HT-29 (cell line): Measurements from ENCODE around the gene TMEM266. TPM values are rescaled to one million over a fixed set of nuclear protein-coding genes. Genes with fewer than 3 reads are reported as not detected.

Experiments used
- DNase-seq: peaks from one replicate; pipeline ENCODE4 v3.0.0-alpha.2; 2015; ENCODE audit warnings: low spot score
- total RNA-seq: library from RNA; depleted of rRNA; stranded (reverse); fragments of >200 nt; shearing (Covaris generic); gene quantifications from 2 replicates; pipeline ENCODE4 v1.2.3, GENCODE V29; 2014

TMEM266 gene
- total RNA-seq, 1 experiment from 2014 or later: not detected

DNA sequence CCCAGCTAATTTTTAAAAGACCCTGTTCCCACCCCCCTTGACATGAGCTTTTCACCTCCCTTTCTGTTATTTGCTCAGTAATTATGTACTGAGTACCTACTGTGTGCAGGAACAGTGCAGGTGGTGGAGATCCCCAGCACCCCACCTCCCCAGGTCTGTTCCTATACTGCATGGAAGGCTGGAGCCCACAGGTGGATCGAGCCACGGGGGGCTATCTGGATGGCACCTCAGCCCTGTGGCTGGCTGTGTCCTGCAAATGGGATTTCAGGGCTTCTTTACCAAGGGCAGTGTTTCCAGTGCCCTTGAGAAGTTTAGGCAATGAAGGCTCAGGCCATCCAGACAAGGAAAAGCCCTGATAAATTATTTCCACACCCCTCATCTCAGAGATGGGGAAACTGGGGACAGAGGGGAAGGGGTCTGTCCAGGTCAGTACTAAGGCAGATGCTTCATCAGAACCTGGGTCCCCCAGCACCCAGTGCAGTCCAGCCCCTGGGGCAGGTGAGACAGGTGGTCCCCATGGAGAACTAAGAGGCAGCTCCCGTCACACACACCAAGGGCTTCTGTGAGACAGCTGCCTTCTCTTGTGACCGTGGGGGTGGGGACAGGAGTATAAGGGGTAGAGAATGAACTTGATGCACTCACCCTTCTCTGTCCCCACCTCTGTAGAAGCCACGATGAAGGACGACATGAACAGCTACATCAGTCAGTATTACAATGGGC lies 141.9 kb downstream of the TMEM266 start:
- DNase-seq: no peak

DNA sequence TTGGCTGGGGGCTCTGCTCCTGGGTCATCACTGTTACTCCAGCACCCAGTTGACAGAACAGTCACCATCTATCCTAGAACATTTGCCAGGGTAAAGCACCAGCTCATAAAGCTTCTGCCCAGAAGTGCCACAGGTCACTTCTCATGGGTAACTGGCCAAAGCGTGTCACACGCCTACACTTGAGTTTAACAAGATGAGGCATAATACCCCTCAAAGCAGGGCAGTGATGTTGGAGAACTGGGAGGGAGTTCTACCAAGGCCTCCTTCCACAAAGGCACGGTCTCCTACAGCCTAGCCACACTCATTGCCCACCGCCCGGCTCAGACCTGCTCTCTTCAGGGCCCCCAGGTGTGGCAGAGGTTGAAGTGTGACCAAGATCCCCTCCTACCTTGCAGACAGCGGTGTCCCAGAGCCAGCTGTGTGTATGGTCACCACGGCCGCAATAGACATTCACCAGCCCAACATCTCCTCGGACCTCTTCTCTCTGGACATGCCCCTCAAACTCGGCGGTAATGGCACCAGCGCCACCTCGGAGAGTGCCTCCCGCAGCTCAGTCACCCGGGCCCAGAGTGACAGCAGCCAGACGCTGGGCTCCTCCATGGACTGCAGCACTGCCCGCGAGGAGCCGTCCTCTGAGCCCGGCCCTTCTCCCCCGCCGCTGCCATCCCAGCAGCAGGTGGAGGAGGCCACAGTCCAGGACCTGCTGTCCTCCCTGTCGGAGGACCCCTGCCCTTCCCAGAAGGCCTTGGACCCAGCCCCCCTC lies 143.7 kb downstream of the TMEM266 start:
- no peak for DNase-seq

DNA sequence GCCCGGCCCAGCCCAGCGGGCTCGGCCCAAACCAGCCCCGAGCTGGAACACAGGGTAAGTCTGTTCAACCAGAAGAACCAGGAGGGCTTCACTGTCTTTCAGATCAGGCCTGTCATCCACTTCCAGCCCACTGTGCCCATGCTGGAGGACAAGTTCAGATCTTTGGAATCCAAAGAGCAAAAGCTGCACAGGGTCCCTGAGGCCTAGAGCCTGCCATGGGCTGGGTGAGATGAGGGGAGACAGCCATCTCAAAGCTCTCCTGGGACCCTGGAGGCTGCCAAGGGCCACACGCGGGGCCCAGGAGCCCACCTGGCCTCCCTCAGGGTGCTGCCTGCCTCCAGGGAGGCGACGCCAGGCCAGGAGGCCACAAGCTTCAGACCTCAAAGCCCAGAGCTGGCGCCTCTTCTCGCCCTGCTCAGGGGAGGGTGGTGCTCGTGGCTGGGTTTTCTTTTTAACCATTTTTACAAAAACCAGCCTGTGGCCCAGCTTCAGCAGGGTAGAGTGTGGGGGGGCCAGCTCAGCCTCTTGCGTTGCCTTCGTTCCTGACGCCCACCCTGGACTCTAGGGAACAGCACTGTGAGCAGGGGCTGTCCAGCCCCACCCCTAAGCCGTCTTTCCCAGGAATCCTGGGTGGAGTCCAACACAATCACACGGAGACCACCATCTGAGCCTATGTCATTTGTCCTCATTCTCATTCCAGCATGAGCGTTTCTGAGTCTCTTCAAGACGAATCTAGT lies 144.5 kb downstream of the TMEM266 start:
- DNase-seq: no peak

DNA sequence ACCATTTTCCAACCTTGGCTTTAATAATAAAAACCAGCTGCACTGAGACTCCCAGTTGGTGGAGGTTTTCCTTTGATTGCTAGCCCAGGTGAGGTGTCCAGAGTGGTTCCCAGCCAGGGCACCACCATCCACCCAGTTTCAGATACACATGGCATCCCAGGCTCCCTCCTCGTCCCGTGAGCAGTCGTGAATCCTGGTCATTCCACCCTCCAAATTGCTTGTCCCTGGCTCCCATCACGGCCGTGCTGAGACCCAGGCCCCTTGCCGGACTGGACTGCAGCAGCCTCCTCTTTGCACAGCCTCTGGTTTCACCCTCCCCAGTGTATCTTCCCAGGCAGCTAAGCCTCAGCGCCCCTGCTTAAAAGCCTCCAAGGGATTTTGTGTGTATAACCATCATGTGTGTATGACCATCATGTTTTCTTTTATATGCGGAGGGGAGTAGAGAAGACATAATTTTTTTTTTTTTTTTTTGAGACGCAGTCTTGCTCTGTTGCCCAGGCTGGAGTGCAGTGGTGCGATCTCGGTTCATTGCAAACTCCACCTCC lies 145.2 kb downstream of the TMEM266 start:
- no peak for DNase-seq

DNA sequence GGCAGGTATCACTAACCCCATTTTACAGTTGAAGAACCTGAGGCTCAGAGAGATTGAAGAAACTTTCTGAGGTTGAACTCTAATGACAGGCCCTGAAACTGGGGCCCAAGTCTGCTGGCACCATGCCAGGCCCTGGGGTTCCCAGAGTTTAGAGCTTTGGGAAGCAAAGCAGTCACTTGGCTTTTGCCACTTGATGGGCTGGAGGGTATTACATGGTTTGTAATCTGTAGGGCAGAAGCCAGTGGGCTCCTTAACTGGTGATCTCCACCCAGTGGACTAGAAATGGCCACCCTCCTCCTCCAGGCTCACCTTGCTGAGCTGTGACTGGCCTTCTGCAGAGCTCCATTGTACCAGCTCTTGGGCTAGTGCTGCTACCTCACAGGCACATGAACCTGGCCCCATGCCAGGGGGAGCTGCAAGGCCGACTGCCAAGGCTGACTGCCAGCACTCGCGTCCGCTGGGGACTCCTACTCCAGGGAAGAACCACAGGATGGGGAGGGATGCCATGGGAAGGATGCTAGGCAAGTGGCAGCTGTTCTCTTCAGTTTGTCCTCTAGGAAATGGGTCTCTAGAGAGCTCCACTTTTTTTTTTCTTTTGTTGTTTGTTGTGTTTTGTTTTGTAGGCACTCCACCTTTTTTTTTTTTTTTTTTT lies 146.7 kb downstream of the TMEM266 start:
- DNase-seq: peak; percentile 75

DNA sequence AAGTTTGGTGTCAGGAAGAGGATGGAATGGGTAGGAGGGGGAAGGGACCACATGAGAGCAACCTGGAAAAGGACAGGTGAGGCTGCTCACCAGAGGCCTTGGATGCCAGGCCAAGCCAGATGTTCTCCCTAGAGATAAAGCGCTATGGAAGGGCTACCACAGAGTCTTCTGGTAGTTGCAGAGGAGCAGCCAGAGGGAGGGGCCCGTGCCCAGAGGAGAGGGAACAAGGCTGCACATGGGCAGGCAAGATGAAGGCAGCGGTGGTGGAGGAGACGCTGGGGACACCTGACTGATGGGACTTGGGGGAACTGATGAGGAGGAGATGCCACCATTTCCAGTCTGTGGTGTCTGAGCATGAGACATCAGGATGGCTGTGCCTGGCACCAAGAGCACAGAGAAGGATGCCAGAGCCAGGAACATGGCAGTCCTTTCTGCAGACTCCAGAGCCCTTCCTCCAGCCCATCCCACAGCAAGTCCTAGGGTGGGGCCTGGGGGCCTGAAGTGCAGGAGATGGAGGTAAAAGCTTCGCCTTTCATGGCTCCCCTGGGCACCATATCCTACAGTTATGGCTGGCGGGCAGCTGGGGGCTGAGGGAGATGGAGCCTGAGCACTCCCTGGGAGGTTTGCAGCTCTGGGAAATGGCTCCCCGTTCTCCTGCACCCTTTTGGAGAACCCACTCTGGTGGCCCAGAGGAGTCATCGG lies 148.4 kb downstream of the TMEM266 start:
- DNase-seq: no peak

DNA sequence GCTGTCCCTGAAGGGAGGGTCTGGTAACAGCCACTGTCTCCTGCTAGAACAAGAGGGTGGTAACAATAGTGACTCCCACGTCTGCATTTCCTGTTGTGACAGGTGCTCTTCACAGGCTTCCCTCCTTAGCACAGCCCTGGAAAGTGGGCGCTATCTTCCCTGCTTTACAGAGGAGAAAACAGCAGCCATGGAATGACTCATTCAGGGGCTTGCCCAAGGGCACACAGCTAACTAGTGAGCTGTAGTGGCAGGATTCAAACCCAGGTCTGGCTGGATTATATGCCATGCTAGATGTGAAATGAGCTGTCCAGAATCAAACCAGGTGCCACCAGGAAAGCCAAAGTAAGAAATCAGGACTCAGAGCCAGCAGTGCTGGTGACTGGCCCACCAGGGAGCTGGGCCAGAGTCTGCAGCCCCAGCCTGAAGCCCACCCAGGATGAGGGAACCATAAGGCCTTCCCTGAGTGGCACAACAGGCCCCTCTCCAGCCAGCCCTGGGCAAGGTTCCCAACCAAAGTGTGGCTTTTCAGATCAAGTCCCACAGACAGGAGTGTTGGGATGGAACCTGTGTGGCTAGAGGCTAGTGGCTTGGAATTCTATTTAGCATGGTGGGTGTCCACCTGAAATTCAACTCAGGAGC lies 149.1 kb downstream of the TMEM266 start:
- DNase-seq: no peak

DNA sequence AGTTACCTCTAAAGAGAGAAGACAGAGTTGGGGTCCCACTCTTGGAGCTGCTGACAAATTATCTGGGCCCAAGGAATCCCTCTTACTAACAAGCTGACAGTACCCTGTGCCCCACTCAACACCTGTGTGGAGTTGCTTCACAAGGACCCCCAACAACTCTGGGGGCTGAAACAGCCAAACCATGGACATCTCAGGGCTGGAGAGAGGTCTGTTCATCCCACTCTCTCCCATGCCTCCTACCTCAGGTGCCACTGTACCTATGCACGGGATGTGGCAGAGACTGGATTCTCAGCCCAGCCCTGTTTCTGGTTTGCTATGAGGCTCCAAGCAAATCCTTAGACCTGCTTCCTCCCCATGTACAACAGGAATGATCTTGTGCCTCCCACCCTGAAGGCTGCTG lies 149.7 kb downstream of the TMEM266 start:
- no peak for DNase-seq

DNA sequence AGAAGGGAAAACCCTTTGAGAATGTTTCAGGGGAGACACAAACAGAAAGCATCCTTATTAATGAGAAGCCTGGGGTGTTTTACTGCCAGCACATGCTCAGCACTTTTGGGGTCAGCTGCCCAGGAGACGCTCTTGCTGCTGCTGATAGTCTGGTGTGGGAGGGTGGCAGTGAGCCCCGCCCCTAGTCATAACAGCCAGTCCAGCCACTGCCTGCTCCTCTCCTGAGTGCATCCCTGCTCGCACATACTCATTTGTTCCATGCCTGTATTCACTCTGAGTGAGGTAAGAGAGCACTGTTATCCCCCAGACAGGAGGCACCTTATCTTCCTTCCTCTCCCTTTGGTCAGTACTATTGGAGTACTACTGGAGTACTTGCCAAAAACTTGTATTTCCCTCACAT lies 150.2 kb downstream of the TMEM266 start:
- no peak for DNase-seq

DNA sequence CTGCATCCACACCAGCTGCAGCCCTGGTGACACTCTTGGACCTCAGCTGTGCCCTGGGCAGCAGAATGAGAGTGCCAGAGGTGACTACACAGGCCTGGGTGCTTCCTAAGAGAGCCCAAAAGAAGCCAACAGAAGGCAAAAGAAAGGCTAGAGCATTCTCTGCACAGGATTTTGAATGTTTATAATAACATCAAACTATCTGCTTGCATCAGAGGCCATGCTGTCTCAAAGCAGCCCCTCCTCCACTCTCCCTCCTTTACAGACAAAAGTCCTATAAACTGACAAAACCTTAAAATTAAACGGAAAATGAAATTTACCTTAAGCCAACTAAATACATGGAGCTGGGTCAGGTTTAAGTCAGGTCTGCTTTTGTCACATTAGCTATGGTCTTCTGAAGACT lies 155.8 kb downstream of the TMEM266 start:
- no peak for DNase-seq

DNA sequence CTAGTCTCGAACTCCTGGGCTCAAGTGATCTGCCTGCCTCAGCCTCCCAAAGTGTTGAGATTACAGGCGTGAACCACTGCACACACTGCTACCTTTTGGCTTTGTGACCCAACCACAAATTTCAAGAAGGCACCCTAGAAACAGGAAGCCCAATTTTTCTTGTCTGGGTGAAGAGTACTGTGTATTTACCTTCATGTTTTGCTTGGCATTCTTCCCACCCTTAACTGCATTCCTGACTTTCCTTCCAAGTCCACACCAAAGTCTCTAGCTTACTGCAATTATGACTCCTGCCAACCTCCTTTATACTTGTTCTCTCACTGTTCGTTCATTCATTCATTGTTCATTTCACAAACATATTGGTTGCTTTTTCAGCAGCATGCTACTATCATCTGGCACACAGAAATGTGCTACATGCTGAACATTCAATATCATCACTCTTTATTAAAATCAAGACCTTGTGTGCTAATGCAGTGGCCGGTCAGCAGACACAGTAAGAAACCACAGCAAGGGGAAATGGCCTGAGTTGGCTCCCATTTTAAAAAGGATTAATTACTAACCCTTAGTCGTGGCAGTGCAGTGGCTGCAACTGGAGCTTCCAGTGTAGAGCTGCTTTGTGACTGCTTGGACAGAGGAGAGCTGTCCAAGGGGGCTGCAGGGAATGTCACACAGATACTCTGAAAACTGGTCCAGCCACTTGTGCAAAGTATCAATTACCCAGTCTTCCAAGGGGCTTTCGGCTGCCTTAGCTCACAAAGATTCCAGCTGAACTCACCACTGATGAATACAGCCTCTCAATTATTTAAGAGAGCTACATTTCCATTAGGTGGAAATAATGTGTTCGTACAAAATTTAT lies 157.5 kb downstream of the TMEM266 start:
- peak; percentile 83 for DNase-seq

DNA sequence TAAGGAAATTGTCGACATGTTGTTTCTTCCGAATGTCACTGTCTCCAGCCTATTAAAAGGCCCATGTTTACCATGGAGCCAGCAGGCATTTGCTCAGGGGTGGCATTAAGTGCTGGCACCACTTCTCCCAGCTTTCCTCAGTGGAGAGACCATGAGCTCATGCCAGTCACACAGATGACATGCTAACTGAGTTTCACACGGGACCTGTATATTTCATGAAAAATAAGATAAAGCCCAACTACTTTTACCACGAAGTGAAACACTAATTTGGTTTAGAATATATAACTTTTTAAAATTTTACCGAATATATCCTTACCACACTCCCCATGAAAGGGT lies 158.1 kb downstream of the TMEM266 start:
- DNase-seq: no peak

DNA sequence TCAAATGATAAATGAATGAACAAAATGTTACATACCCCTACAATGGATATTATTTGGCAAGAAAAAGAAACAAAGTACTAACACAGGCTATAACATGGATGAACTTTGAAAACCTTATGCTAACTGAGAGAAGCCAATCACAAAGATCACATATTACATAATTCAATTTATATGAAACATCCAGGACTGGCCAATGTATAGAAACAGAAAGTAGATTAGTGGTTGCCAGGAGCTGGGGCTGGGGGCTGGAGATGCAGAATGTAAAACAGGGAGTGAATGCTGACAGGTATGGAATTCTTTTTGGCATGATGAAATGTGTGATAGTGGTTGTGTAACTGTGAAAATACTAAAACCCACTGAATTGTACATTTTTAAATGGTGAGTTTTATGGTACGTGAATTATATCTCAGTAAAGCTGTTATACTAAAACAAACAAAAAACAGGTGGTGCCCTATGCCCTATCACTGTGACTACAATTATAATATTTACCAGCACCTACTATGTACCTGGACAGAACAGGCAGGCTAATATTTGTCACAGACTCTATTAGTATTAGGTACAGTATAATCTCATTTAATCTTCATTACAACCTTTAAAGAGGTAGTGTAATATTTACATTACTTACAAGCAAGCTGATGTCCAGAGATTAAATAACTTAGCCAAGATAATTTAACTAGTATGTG lies 161.4 kb downstream of the TMEM266 start:
- DNase-seq: no peak

DNA sequence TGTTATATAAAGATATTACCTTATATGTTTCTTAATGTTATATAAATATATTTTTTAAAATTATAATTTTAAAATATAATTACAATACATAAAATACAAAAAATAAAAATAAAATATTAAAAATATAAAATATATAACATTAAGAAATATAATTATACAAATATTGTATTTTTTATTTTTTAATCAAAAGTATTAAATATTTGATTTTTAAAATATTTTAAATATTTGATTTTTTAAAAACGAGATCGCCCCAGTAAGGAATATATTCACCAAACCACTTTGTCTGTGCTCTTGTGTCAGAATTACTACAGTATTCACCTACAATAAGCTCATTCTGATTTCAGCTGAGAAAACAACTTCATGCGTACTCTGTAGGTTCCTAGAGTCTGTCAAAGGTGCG lies 162.4 kb downstream of the TMEM266 start:
- no peak for DNase-seq

DNA sequence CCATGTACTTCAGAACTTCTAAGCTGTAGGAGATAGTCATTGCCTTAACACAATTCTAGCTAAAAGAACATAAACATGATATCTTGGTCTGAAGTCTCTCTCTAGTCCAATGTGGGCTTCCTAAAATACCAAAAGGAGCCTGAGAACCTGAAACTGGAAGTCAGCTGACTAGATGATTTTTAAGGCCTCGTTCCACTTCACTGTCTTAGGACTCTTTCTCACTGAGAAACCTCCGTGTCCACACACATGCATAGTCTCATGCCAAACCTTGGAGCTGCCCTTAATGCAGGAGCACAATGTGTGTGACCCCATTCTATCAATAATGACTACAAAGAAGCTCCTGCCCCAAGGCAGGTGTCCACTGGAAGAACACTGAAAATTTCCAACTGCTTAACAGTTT lies 163.7 kb downstream of the TMEM266 start:
- no peak for DNase-seq

DNA sequence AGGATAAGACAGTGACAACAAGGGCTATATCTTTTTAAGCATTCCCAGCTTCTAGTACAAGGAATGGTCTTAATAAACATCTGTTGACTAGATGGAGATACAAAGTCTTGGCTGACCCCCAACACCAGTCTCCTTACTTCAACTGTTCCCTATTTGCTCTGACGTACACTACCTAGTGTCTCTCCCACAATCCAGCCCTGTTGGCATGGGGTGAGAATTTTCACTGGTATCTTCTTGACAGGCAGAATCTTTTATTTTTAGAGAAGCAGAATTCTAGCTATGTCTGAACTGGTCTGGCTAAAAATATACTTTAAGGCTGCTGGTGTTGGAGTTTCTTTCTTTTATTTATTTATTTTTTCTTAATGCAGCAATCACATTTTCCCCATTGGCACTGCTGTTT lies 169.5 kb downstream of the TMEM266 start:
- DNase-seq: no peak

DNA sequence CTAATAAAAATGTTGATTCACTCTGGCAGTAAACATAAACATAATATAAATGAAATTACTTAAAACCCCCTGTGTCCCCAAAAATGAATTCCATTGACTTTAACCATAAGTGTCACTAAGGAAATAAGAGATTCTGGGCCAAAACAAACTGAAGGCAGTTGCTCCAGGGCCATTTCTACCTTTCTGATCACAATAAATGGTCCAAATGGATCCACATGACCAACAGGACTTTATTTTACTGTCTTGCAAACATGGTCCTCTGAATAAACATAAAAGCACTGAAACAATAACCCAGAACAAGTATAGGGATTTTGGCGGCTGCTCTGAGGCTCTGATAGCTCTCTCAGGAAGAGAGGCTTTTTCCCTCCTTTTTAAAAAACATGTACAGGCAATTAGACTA lies 174.1 kb downstream of the TMEM266 start:
- no peak for DNase-seq

DNA sequence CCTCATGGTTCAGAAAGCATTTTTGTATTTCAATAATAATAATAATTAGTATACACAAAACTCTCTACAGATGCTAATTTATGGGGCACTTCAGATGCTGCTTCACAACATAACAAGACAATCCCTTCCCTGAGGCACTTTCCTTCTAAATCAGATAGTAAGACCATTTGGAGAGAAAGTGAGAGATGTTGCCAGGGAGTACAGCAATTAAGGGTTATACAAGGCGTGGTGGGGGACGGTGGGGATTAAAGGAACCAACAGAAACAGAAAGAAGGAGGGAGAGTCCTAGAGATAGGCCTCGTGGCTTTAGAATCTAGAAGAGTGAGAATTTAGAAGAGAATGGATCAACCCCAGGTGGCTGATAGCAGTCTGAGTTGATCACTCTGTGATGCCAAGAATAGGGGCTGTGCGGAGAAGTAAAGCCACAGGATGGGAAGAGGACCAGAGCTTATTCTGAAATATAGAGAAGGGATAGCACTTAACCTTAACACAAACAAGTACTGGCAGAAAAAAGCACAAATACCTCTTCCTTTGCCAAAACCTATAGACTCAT lies 174.6 kb downstream of the TMEM266 start:
- DNase-seq: no peak
